AG09319 (cell line): ENCODE results near the gene FAM3D.

Experiments
- DNase-seq: peaks from one replicate; pipeline ENCODE4 v3.0.0-alpha.2; 2010; ENCODE audit warnings: low read depth; ENCODE audit errors: extremely low read depth
- CTCF ChIP-seq: IDR thresholded peaks from 2 replicates; pipeline ENCODE4 v1.5.1; 2011; ENCODE audit warnings: low read depth, mild to moderate bottlenecking, inconsistent platforms, low read length, moderate library complexity

Gene FAM3D

GRCh38 chr3:58652624-58653023, 13.9 kb downstream of the FAM3D start:
- DNase-seq = no peak
- TF ChIP-seq CTCF = no peak

- no peak for DNase-seq
These were observed 15.3 kb downstream of the FAM3D start for GRCh38 chr3:58651276-58651675.

GRCh38 chr3:58647381-58648141, 19.0 kb downstream of the FAM3D start:
- no peak for TF ChIP-seq CTCF
- DNase-seq = no peak

More at GRCh38 chr3:58651276-58651675, 15.3 kb downstream of the FAM3D start:
- no peak for TF ChIP-seq CTCF

- no peak for TF ChIP-seq CTCF
- no peak for DNase-seq
These were observed 20.1 kb downstream of the FAM3D start for GRCh38 chr3:58646503-58646902.

GRCh38 chr3:58645726-58646125, 20.8 kb downstream of the FAM3D start:
- no peak for DNase-seq
- no peak for TF ChIP-seq CTCF

- DNase-seq = no peak
- no peak for TF ChIP-seq CTCF
These were observed 23.7 kb downstream of the FAM3D start for GRCh38 chr3:58642846-58643245.

- peak; percentile 31 for DNase-seq
- TF ChIP-seq CTCF = peak; percentile 96
These were observed 25.7 kb downstream of the FAM3D start for GRCh38 chr3:58640700-58641372.
